Panc1 (cell line): ENCODE data around the gene MAP3K6. TPM values are rescaled to one million over a fixed set of nuclear protein-coding genes. Genes with fewer than 3 reads are reported as not detected.

ENCODE experiments used
- ATAC-seq: fragments of 200-7000 bp; cut with Tn5 transposase; 2 replicates; pipeline ENCODE4 v1.9.1; 2020; ENCODE audit warnings: mild to moderate bottlenecking, moderate library complexity
- BruUV-seq: library from RNA; stranded (reverse); fragments of 400-500 nt; replicated peaks from 2 replicates; lab custom pipeline; 2021; lab: Mats Ljungman, UMichigan
- CTCF ChIA-PET: fragments of 300-600 bp; sonication (Branson Sonifier 250); formaldehyde crosslinking; loops from one replicate; lab custom pipeline; 2022; ENCODE audit warnings: antibody characterized with exemption; lab: Charles Lee
- POLR2A ChIA-PET: fragments of 300-600 bp; sonication (Branson Sonifier 250); formaldehyde crosslinking; loops from one replicate; lab custom pipeline; 2022; ENCODE audit warnings: antibody characterized with exemption; lab: Charles Lee
- DNase-seq: peaks from one replicate; pipeline ENCODE4 v3.0.0-alpha.2; 2010; ENCODE audit warnings: low read depth, low spot score
- H3K27ac ChIP-seq: 2 replicates; pipeline ENCODE4 v1.5.1; 2011; ENCODE audit warnings: mild to moderate bottlenecking, low read length, inconsistent platforms
- H3K27me3 ChIP-seq: fragments of 200-500 bp; sonication (Bioruptor generic); 2 replicates; pipeline ENCODE4 v1.6.0; 2014; ENCODE audit warnings: low read length, inconsistent platforms; ENCODE audit not compliant: control insufficient read depth, insufficient read depth
- H3K36me3 ChIP-seq: fragments of 200-500 bp; sonication (Bioruptor generic); 2 replicates; pipeline ENCODE4 v1.5.1; 2014; ENCODE audit warnings: inconsistent platforms, mild to moderate bottlenecking, low read length, moderate library complexity; ENCODE audit not compliant: control insufficient read depth, insufficient read depth
- H3K4me1 ChIP-seq: 2 replicates; pipeline ENCODE4 v1.5.1; 2011; ENCODE audit warnings: inconsistent platforms, mild to moderate bottlenecking, low read length, moderate library complexity; ENCODE audit not compliant: control insufficient read depth, insufficient read depth
- H3K4me3 ChIP-seq, 2 experiments: 2 replicates each; pipeline ENCODE4 v1.5.1; 2011 to 2012; ENCODE audit warnings: low read depth in 2 of 2, low read length in 2 of 2, mild to moderate bottlenecking in 2 of 2, inconsistent platforms in 1 of 2, moderate library complexity in 1 of 2
- H3K9me3 ChIP-seq: fragments of 200-500 bp; sonication (Bioruptor generic); 2 replicates; pipeline ENCODE4 v1.5.1; 2014; ENCODE audit warnings: low read depth, mild to moderate bottlenecking, inconsistent platforms, low read length, moderate library complexity; ENCODE audit not compliant: control insufficient read depth, insufficient read depth
- POLR2AphosphoS5 ChIP-seq: IDR thresholded peaks from 2 replicates; pipeline ENCODE4 v1.6.1; 2012; ENCODE audit warnings: mild to moderate bottlenecking, low read depth, low read length, moderate library complexity
- SIN3A ChIP-seq: IDR thresholded peaks from 2 replicates; pipeline ENCODE4 v1.6.1; 2012; ENCODE audit warnings: low read depth, mild to moderate bottlenecking, low read length, moderate library complexity, borderline replicate concordance; ENCODE audit not compliant: insufficient read depth
- TCF7L2 ChIP-seq: IDR thresholded peaks from 2 replicates; pipeline ENCODE4 v1.6.1; 2011; ENCODE audit warnings: mild to moderate bottlenecking, low read depth, low read length, inconsistent platforms
- in situ Hi-C: cut with HindIII; loops from 2 replicates; pipeline ENCODE4 v1.10.0; 2016; ENCODE audit warnings: low sequenced_read_pairs, low pct_unique_long_range_greater_than_20kb
- intact Hi-C: fragments of 100-400 bp; cut with micrococcal nuclease; formaldehyde crosslinking; loops from one replicate; pipeline ENCODE4 v1.10.0; 2022; ENCODE audit not compliant: unreplicated experiment
- total RNA-seq: library from RNA; stranded (reverse); gene quantifications from one replicate; pipeline ENCODE4 v1.2.1, GENCODE V29; 2021; ENCODE audit not compliant: unreplicated experiment
- TF ChIP-seq, protein P1 (sequence below), 2 experiments: IDR thresholded peaks; 2 replicates each; pipeline ENCODE4 v1.6.1; 2011 to 2012; ENCODE audit warnings: low read depth in 2 of 2, control low read depth in 1 of 2, low read length in 1 of 2, mild to moderate bottlenecking in 1 of 2, moderate library complexity in 1 of 2; ENCODE audit not compliant: insufficient read depth in 1 of 2
- TF ChIP-seq, protein P2 (sequence below): fragments of 450-650 bp; IDR thresholded peaks from 2 replicates; pipeline ENCODE4 v1.5.1; 2017; ENCODE audit warnings: mild to moderate bottlenecking

Gene MAP3K6
- total RNA-seq, 1 experiment from 2014 or later: 56.9 TPM

DNA sequence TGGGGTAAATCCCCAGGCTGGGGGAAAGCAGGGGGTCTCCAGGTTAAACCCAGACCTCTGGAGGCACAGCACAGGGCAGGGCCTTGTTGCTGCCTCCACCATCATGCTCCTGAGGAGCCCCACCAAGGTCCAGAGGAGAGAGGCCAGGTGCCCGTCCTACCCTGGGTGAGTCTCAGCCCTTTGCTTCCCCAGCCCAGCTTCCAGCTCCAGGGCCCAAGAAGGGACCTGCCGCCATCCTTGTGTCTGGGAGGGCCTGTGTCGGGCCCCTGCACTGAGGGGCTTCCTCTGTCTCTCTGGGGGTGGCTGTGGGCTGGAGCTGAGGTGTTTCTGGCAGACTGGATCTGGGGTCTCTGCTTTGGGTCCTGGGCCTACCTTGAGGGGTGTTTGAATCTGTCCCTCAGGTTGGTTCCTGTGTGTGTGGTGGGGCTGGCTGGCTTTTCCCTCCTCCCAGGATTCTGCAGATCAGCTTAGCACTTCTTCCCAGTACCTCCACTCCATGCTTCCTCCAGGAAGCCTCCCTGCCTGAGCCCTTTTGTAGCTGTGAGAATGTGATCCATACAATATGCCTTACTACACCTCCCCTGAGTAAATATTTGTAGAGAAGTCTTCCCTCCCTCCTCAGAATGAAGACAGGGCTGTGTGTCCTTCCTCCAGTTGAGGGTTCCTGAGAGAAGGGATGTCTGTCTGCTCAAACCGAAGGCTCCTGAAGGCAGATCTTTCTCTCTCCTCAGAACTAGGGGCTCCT is 31.8 kb upstream of the MAP3K6 start:
- no peaks in the 10 kb centered on the region for H3K36me3 ChIP-seq
- no peaks in the 10 kb centered on the region; the same call in 1 of the 2 replicates for H3K4me1 ChIP-seq
- ChIA-PET CTCF (interaction anchor here (0.7 kb wide), 1 partner anchor 18 kb away, joined by 3 read pairs; no protein-coding TSS in a partner anchor), POLR2A (no interaction called here)
- TF ChIP-seq TCF7L2 (no peak), SIN3A (no peak), POLR2AphosphoS5 (no peak)
- TF ChIP-seq, protein P1, sequence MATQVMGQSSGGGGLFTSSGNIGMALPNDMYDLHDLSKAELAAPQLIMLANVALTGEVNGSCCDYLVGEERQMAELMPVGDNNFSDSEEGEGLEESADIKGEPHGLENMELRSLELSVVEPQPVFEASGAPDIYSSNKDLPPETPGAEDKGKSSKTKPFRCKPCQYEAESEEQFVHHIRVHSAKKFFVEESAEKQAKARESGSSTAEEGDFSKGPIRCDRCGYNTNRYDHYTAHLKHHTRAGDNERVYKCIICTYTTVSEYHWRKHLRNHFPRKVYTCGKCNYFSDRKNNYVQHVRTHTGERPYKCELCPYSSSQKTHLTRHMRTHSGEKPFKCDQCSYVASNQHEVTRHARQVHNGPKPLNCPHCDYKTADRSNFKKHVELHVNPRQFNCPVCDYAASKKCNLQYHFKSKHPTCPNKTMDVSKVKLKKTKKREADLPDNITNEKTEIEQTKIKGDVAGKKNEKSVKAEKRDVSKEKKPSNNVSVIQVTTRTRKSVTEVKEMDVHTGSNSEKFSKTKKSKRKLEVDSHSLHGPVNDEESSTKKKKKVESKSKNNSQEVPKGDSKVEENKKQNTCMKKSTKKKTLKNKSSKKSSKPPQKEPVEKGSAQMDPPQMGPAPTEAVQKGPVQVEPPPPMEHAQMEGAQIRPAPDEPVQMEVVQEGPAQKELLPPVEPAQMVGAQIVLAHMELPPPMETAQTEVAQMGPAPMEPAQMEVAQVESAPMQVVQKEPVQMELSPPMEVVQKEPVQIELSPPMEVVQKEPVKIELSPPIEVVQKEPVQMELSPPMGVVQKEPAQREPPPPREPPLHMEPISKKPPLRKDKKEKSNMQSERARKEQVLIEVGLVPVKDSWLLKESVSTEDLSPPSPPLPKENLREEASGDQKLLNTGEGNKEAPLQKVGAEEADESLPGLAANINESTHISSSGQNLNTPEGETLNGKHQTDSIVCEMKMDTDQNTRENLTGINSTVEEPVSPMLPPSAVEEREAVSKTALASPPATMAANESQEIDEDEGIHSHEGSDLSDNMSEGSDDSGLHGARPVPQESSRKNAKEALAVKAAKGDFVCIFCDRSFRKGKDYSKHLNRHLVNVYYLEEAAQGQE (IDR thresholded peaks at IDR 0.05; ENCODE audit: insufficient read depth in 1 of 2, low read depth in 2 of 2, low read length in 1 of 2): no peak
- TF ChIP-seq, protein P2, sequence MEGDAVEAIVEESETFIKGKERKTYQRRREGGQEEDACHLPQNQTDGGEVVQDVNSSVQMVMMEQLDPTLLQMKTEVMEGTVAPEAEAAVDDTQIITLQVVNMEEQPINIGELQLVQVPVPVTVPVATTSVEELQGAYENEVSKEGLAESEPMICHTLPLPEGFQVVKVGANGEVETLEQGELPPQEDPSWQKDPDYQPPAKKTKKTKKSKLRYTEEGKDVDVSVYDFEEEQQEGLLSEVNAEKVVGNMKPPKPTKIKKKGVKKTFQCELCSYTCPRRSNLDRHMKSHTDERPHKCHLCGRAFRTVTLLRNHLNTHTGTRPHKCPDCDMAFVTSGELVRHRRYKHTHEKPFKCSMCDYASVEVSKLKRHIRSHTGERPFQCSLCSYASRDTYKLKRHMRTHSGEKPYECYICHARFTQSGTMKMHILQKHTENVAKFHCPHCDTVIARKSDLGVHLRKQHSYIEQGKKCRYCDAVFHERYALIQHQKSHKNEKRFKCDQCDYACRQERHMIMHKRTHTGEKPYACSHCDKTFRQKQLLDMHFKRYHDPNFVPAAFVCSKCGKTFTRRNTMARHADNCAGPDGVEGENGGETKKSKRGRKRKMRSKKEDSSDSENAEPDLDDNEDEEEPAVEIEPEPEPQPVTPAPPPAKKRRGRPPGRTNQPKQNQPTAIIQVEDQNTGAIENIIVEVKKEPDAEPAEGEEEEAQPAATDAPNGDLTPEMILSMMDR: no peak
- no peaks in the 10 kb centered on the region for H3K27me3 ChIP-seq
- intact Hi-C loops (loop anchor here (10.0 kb wide), 1 partner anchor 266 kb away; no protein-coding TSS in a partner anchor), in situ Hi-C loops (no loop called here)
- no peak overlapping the region for H3K27ac ChIP-seq
- ATAC-seq (no peak), DNase-seq (no peak)
- BruUV-seq: no TSS peak
- no peaks in the 10 kb centered on the region for H3K9me3 ChIP-seq
- H3K4me3 ChIP-seq: no peak overlapping the region

DNA sequence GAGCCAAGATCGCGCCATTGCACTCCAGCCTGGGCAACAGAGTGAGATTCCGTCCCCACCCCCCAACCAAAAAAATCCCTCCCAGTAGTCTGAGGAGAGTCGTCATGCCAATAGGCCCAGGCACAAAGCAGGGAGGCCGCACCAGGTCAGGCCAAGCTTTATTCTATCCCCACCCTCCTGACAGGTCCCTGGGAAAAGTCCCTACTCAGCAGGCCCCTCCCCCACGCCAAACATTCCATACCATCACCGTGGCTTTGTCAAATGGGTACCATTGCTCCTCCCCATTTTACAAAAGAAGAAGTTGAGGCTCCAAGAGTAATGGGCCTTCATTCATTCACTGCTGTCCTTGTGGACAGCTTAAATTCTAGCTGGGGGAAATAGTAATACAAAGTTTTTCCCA is 31.0 kb upstream of the MAP3K6 start:
- H3K4me1 ChIP-seq: no peaks in the 10 kb centered on the region; the same call in 1 of the 2 replicates
- TF ChIP-seq SIN3A (no peak), POLR2AphosphoS5 (no peak), TCF7L2 (no peak)
- TF ChIP-seq, protein P2: no peak
- TF ChIP-seq, protein P1 (IDR thresholded peaks at IDR 0.05; ENCODE audit: insufficient read depth in 1 of 2, low read depth in 2 of 2, low read length in 1 of 2): no peak
- DNase-seq (no peak), ATAC-seq (no peak)
- no peaks in the 10 kb centered on the region for H3K9me3 ChIP-seq
- no peaks in the 10 kb centered on the region for H3K36me3 ChIP-seq
- no peaks in the 10 kb centered on the region for H3K27me3 ChIP-seq
- H3K27ac ChIP-seq: no peak overlapping the region
- no peak overlapping the region for H3K4me3 ChIP-seq
- ChIA-PET CTCF (interaction anchor here (0.7 to 1.6 kb wide), 3 partner anchors 19 to 381 kb away, joined by 3 to 4 read pairs (median 3); no protein-coding TSS in a partner anchor), POLR2A (no interaction called here)
- in situ Hi-C loops: no loop called here
- intact Hi-C loops: loop anchor here (10.0 kb wide), 1 partner anchor 267 kb away; no protein-coding TSS in a partner anchor
- no TSS peak for BruUV-seq
